Naive thymus-derived CD8-positive, alpha-beta T cell (primary cell): ENCODE results near the gene HIRA. TPM values are rescaled to one million over a fixed set of nuclear protein-coding genes. Genes with fewer than 3 reads are reported as not detected.
"Not testable (repeated sequence)": the region's sequence is repeated elsewhere in the genome, so short reads cannot be mapped to it uniquely, and the experiment has no call there.

ENCODE experiments used
- ATAC-seq, 2 donors: fragments of 150-1000 bp; cut with Tn5 transposase in 1 of 2; sonication (Bioruptor Pico), chemical (Tn5 transposase) in 1 of 2; 1 replicate in 1 of 2; 2 replicates in 1 of 2; pipeline ENCODE4 v1.10.0; 2021; ENCODE audit warnings: mild to moderate bottlenecking in 2 of 2, moderate library complexity in 2 of 2
- POLR2A ChIA-PET: fragments of 350-600 bp; sonication (Branson Sonifier 250); formaldehyde crosslinking; loops from one replicate; lab custom pipeline; 2021; ENCODE audit warnings: antibody characterized with exemption; lab: Charles Lee
- DNase-seq, 10 donors: peaks; one replicate each; pipeline versions ENCODE4 v3.0.0 to v3.0.0-alpha.2; 2020 to 2022
- H3K27ac Mint-ChIP-seq, 10 donors: one replicate each; pipeline ENCODE4 v1.8.0; 2020 to 2022; ENCODE audit warnings: mild to moderate bottlenecking in 10 of 10, mixed read lengths in 10 of 10, moderate library complexity in 4 of 10, inconsistent platforms in 1 of 10
- H3K27me3 Mint-ChIP-seq, 5 donors: one replicate each; pipeline ENCODE4 v1.8.0; 2021 to 2022; ENCODE audit warnings: mixed read lengths in 5 of 5
- H3K36me3 Mint-ChIP-seq, 3 donors: one replicate each; pipeline ENCODE4 v1.8.0; 2020 to 2022; ENCODE audit warnings: mixed read lengths in 3 of 3, mild to moderate bottlenecking in 2 of 3, inconsistent platforms in 1 of 3
- H3K4me1 Mint-ChIP-seq, 4 donors: one replicate each; pipeline ENCODE4 v1.8.0; 2021 to 2022; ENCODE audit warnings: mixed read lengths in 4 of 4
- H3K4me3 Mint-ChIP-seq, 10 donors: one replicate each; pipeline ENCODE4 v1.8.0; 2020 to 2022; ENCODE audit warnings: mild to moderate bottlenecking in 10 of 10, mixed read lengths in 10 of 10, moderate library complexity in 6 of 10, inconsistent platforms in 1 of 10
- H3K9me3 Mint-ChIP-seq, 9 donors: one replicate each; pipeline ENCODE4 v1.8.0; 2020 to 2022; ENCODE audit warnings: mixed read lengths in 9 of 9, mild to moderate bottlenecking in 3 of 9, inconsistent platforms in 1 of 9, moderate library complexity in 1 of 9
- polyA plus RNA-seq, 3 donors: library from polyadenylated mRNA; unstranded; fragments of 300-500 nt; fragmentation: Illumina TruSeq; gene quantifications; one replicate each; pipeline ENCODE4 v1.2.3, GENCODE V29; 2021
- total RNA-seq, 8 experiments: library from RNA in 2 of 8; stranded (reverse) in 2 of 8; gene quantifications; one replicate each; pipeline ENCODE4 v1.2.3 and lab custom pipeline; 2021 to 2026

The HIRA gene
- total and polyA plus RNA-seq, 5 experiments from 2014 or later: 1.5 to 25.0 (median 6.2) TPM

- Mint-ChIP-seq H3K27me3 (no peaks in the 10 kb centered on the region), H3K9me3 (no peaks in the 10 kb centered on the region), H3K27ac (peak overlapping the region; percentile 87 to 99 (median 96)), H3K4me1 (peaks cover 18 to 50% (median 42%) of the 10 kb centered on the region in 4 donors), H3K4me3 (peak overlapping the region; percentile 88 to 98 (median 94)), H3K36me3 (peaks cover 0 to 37% (median 0%) of the 10 kb centered on the region in 3 donors)
- peak; percentile 13 to 32 for ATAC-seq
- DNase-seq: peak in 3 of 10 donors; percentile 10 to 26 (median 11)
- POLR2A ChIA-PET: interaction anchor here (0.7 to 5.3 kb wide), 6 partner anchors 15 to 304 kb away, joined by 3 to 105 read pairs (median 4); partner anchors contain the start of genes CDC45, ESS2, HIRA and MRPL40
Observed at GRCh38 chr22:19448076-19448607, 16.6 kb upstream of the HIRA start.

- H3K4me1 Mint-ChIP-seq: peaks cover 18 to 54% (median 45%) of the 10 kb centered on the region in 4 donors
- ATAC-seq: peak; percentile 91 to 92
- H3K27ac Mint-ChIP-seq: peak within 1 kb of the TSS; percentile 87 to 99 (median 96)
- POLR2A ChIA-PET: interaction anchor here (0.6 to 5.3 kb wide), 9 partner anchors 15 to 1555 kb away, joined by 3 to 105 read pairs (median 3); partner anchors contain the start of genes CDC45, ESS2, HIRA and MRPL40
- H3K36me3 Mint-ChIP-seq: peaks cover 0 to 37% (median 0%) of the 10 kb centered on the region in 3 donors
- H3K4me3 Mint-ChIP-seq: peak within 1 kb of the TSS; percentile 88 to 98 (median 94)
- no peaks in the 10 kb centered on the region for H3K9me3 Mint-ChIP-seq
- no peaks in the 10 kb centered on the region for H3K27me3 Mint-ChIP-seq
- DNase-seq: peak; percentile 77 to 94 (median 88)
Observed at GRCh38 chr22:19447330-19448075, 16.0 kb upstream of the HIRA start, which contains the start of gene C22orf39. Gene C22orf39, minus strand, starts transcription at chr22:19447711. Its CDS starts 23 bp downstream, at chr22:19447688.

- peaks cover 0 to 41% (median 0%) of the 10 kb centered on the region in 3 donors for H3K36me3 Mint-ChIP-seq
- POLR2A ChIA-PET: interaction anchor here (0.6 to 5.3 kb wide), 7 partner anchors 14 to 1555 kb away, joined by 3 to 105 read pairs (median 4); partner anchors contain the start of genes CDC45, ESS2, HIRA and MRPL40
- peak in 1 of 10 donors; percentile 15 for DNase-seq
- ATAC-seq: peak in 1 of 2 donors; percentile 41
- H3K27me3 Mint-ChIP-seq: no peaks in the 10 kb centered on the region
- peaks cover 20 to 57% (median 49%) of the 10 kb centered on the region in 4 donors for H3K4me1 Mint-ChIP-seq
- peak overlapping the region; percentile 84 to 97 (median 95) for H3K27ac Mint-ChIP-seq
- H3K4me3 Mint-ChIP-seq: peak overlapping the region; percentile 88 to 98 (median 94)
- no peaks in the 10 kb centered on the region for H3K9me3 Mint-ChIP-seq
Observed at GRCh38 chr22:19446603-19447329, 15.2 kb upstream of the HIRA start.

DNA sequence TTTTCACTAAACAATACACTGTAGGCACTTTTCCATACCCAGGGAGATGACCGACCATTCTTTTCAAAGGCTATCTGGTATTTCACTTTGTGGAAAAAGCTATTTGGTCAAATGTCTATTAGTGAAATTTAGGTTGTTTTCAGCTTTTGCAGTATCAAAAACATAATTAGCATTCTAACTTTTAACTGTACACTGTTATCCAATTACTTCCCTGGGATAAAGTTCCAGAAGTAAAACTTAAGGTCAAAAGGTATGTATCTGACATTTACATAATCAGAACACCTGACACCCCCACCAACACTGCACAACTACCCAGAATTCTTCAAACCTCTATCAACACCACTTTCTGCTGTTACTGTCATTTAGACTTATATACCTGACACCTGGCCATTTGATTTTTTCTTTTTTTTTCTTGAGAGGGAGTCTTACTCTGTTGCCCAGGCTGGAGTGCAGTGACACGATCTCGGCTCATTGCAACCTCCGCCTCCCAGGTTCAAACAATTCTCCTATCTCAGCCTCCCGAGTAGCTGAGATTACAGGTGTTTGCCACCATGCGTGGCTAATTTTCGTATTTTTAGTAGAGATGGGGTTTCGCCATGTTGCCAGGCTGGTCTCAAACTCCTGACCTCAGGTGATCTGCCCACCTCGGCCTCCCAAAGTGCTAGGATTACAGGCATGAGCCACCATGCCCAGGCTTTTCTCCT is 13.9 kb upstream of the HIRA start:
- Mint-ChIP-seq H3K36me3 (peaks cover 0 to 36% (median 0%) of the 10 kb centered on the region in 3 donors), H3K27ac (peak overlapping the region in 9 of 10 donors; percentile 13 to 89 (median 53)), H3K4me3 (peak overlapping the region in 7 of 10 donors; percentile 5 to 67 (median 47)), H3K4me1 (peaks cover 21 to 64% (median 50%) of the 10 kb centered on the region in 4 donors)
- not testable (repeated sequence) for ATAC-seq, DNase-seq, H3K27me3 Mint-ChIP-seq, H3K9me3 Mint-ChIP-seq
- POLR2A ChIA-PET: interaction anchor here (5.3 kb wide), 1 partner anchor 13 kb away, joined by 105 read pairs; the partner anchor contains the start of genes HIRA and MRPL40

DNA sequence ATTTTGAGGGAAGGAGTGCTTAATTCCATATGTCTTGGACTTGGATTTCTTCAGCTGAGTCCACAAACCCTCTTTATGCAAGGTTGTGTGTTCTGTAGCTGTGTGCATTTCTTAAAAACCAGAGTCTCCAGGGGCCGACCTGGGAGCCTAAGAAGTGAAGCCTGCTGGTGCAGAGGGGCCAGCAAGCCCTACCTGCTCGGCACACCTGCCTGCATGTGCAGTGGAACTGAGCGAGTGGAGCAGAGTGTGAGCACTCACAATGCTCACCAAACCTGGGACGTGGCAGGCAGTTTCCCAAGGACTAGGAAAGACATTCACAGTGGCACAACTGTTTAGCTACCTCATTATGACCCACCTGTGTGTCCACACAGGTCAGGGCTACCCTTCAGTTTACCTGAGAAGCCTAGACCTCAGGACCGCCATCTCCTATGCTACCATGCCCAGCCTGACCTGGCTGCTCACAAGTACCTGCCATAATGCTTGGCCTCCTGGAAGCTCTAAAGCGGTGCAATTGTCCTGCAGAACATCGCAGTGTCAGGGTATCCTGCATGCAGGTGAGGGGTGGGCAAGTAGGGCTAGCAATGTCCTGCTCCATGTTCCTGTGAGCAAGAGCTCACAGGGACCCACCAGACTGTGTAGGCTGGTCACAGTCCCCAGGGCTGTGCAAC is 12.1 kb upstream of the HIRA start:
- ATAC-seq: no peak
- no peaks in the 10 kb centered on the region for H3K27me3 Mint-ChIP-seq
- POLR2A ChIA-PET: interaction anchor here (0.6 to 5.3 kb wide), 2 partner anchors 11 to 451 kb away, joined by 3 to 105 read pairs; partner anchors contain the start of genes HIRA and MRPL40
- H3K27ac Mint-ChIP-seq: peak overlapping the region in 5 of 10 donors; percentile 2 to 56 (median 14)
- H3K9me3 Mint-ChIP-seq: no peaks in the 10 kb centered on the region
- peak overlapping the region in 1 of 10 donors; percentile 12 for H3K4me3 Mint-ChIP-seq
- DNase-seq: no peak
- peaks cover 22 to 66% (median 45%) of the 10 kb centered on the region in 4 donors for H3K4me1 Mint-ChIP-seq
- peaks cover 0 to 41% (median 0%) of the 10 kb centered on the region in 3 donors for H3K36me3 Mint-ChIP-seq

GRCh38 chr22:19442166-19442565 is 10.6 kb upstream of the HIRA start:
- Mint-ChIP-seq H3K9me3 (no peaks in the 10 kb centered on the region), H3K4me1 (peaks cover 21 to 52% (median 39%) of the 10 kb centered on the region in 4 donors), H3K27me3 (no peaks in the 10 kb centered on the region), H3K4me3 (no peak overlapping the region), H3K27ac (peak overlapping the region in 4 of 10 donors; percentile 1 to 71 (median 18)), H3K36me3 (peaks cover 0 to 48% (median 0%) of the 10 kb centered on the region in 3 donors)
- POLR2A ChIA-PET: no interaction called here
- ATAC-seq (no peak), DNase-seq (no peak)

DNA sequence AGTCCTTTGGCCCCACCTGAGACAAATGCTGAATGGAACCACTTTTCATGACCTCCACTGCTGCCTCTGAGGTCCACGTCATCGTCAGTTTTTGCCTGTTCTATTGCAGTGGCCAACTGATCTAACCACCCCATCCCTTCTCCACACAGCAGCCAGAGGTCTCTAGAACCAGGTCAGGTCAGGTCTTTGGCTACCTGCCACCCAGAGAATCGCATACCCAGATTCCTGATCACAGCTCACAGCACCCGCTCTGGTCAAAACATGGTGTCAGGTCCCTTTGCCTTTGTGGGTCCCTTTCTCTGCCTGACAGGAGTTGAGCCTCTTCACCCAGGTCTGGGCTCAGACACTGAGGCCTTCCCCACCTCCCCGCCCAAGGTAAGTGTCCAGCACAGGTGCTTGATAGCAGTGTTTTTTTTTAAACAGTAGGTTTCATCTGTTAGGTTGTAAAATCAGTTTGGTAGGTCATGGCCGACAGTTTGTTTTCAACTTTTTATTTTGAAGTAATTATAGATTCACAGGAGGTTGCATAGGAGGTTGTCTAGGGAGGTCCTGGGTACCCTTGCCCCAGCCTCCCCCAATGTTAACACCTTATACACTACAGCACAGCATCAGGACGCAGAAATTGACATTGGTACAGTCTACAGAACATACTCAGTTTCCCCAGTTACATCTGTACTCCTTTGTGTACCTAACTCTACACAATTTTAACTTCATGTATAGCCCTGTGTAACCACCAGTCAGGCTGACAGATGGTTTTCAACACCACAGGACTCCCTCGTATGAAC is 9.1 kb upstream of the HIRA start:
- Mint-ChIP-seq H3K36me3 (peaks cover 0 to 61% (median 0%) of the 10 kb centered on the region in 3 donors), H3K9me3 (no peaks in the 10 kb centered on the region), H3K27ac (peak overlapping the region in 4 of 10 donors; percentile 19 to 71 (median 44)), H3K27me3 (no peaks in the 10 kb centered on the region), H3K4me1 (peaks cover 12 to 39% (median 30%) of the 10 kb centered on the region in 4 donors), H3K4me3 (no peak overlapping the region)
- DNase-seq (no peak), ATAC-seq (no peak)
- POLR2A ChIA-PET: interaction anchor here (0.8 kb wide), 1 partner anchor 29 kb away, joined by 3 read pairs; no protein-coding TSS in a partner anchor

- peaks cover 8 to 25% (median 23%) of the 10 kb centered on the region in 4 donors for H3K4me1 Mint-ChIP-seq
Observed at GRCh38 chr22:19438298-19438697, 6.8 kb upstream of the HIRA start.

DNA sequence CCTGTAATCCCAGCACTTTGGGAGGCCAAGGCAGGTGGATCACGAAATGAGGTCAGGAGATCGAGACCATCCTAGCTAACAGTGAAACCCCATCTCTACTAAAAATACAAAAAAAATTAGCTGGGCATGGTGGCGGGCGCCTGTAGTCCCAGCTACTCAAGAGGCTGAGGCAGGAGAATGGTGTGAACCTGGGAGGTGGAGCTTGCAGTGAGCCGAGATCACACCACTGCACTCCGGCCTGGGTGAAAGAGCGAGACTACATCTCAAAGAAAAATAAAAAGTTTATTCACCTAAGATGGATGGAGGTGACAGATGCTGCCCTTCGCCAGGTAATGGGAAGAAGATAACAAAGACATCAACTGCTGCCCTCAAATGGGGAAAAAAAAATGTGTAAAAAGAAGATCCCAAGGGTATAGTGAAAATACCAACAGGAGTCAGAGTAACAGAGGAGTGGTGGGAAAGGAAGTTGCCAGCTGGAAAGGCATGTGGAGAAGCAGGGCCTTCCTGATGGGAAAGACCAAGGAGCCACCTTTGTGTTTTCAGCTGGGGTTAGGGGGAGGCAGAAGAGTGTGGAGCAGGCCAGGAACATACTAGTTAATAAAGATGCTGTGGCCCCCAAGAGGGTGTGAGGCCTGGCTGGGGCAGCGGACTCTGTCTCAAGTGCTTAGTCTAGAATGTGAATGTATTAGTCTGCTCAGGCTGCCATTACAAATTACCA is 5.1 kb upstream of the HIRA start:
- H3K9me3 Mint-ChIP-seq, ATAC-seq, H3K4me3 Mint-ChIP-seq, DNase-seq, POLR2A ChIA-PET, H3K27me3 Mint-ChIP-seq: not testable (repeated sequence)
- H3K36me3 Mint-ChIP-seq: peaks cover 0 to 54% (median 0%) of the 10 kb centered on the region in 3 donors
- H3K4me1 Mint-ChIP-seq: peaks cover 6 to 27% (median 16%) of the 10 kb centered on the region in 4 donors
- peak overlapping the region in 4 of 10 donors; percentile 19 to 73 (median 58) for H3K27ac Mint-ChIP-seq

More at GRCh38 chr22:19438298-19438697, 6.8 kb upstream of the HIRA start:
- DNase-seq: no peak
- no peaks in the 10 kb centered on the region for H3K27me3 Mint-ChIP-seq
- peak overlapping the region in 5 of 10 donors; percentile 0 to 40 (median 10) for H3K27ac Mint-ChIP-seq
- no peaks in the 10 kb centered on the region for H3K9me3 Mint-ChIP-seq
- peaks cover 0 to 69% (median 0%) of the 10 kb centered on the region in 3 donors for H3K36me3 Mint-ChIP-seq
- no peak overlapping the region for H3K4me3 Mint-ChIP-seq
- POLR2A ChIA-PET: interaction anchor here (0.7 kb wide), 1 partner anchor 1353 kb away, joined by 3 read pairs; no protein-coding TSS in a partner anchor
- ATAC-seq: no peak
